ENCODE results near the gene HPS4. TPM values are rescaled to one million over a fixed set of nuclear protein-coding genes. Genes with fewer than 3 reads are reported as not detected.
"Not testable (repeated sequence)": the region's sequence is repeated elsewhere in the genome, so short reads cannot be mapped to it uniquely, and the experiment has no call there.

HPS4 gene
- polyA plus RNA-seq, 5 donors: 24.4 to 38.5 (median 36.4) TPM

DNA sequence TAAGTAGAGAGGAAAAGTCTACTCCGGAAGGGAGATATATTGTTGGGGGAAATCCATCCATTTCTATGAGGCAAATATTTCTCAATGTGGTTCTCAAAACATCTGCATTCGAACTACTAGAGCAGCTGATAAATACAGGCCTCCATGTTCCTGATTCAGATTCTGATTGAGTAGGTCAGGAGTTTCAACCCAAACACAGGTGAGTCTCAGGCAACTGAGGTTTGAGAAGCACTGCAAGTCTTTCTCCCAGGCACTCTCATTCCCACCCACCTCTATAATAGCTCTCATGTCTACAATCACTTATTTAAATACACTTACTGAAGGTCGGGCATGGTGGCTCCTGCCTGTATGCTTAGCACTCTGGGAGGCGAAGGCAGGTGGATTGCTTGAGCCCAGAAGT lies 69.2 kb downstream of the HPS4 start:
- DNase-seq: no peak

DNA sequence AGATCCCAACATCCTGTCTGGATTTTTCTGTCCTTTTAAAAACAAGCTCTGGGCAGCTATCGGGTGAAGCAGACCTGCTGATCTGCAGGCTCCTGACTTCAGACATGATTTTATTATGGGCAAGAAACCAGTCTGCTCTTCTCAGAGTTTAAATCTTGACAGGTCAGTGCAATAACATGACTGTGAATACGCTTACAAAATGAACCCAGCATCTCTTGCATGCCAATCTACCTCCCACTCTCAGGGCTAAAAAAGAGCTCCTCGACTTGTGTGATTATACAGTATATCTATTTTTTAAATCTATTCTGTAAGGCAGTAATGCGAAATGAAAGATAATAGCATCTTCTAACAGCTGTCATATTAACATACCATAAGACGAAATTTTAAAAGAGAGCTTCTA lies 73.2 kb downstream of the HPS4 start:
- no peak for DNase-seq

DNA sequence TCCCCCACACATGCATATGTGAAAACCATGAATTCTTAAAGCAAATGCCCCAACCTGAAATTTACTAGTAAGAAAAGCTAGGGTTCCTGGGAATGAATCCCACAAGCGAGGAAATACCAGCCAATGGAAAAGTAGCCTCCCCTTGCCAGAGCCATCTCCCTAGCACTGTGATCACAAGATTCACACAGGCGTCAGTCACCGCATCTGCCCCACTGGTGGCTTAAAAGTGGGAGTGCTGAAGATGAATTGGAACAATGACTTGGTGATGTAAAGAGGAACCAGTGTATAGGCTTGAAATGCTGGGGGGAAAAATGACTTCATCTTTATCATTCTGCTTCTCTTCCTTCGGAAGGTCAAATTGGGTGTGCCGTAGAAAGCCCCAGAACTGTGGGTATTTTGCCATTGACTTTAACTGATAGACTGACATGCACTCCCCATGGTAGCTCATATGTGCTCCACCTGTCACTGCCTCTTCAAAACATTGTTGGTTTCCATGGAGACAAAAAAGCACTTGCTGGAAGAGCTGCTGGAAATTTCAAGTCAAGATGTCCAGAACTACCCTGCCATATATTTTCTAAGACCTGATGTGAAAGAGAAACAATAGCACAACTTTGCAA lies 73.8 kb downstream of the HPS4 start:
- DNase-seq: no peak

DNA sequence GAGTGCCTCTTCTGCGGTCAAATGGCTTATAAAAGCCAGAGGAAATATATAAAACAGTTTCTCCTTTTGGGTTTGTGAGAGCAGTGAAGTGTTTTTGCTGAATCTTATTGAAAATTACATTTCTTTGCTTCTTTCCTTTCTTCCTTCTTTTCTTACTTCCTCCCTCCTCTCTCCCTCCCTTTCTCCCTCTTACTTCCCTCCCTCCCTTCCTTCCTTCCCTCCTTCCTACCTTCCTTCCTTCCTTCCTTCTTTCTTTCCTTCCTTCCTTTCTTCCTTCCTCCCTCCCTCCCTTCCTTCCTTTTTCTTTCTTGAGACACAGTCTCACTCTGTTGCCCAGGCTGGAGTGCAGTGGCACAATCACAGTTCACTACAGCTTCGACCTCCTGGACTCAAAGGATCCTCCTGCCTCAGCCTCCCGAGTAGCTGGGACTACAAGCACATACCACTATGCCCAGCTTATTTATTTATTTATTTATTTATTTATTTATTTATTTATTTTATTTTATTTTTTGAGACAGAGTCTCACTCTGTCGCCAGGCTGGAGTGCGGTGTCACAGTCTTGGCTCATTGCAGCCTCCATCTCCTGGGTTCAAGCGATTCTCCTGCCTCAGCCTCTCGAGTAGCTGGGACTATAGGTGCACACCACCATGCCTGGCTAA lies 74.9 kb downstream of the HPS4 start:
- DNase-seq: not testable (repeated sequence)

DNA sequence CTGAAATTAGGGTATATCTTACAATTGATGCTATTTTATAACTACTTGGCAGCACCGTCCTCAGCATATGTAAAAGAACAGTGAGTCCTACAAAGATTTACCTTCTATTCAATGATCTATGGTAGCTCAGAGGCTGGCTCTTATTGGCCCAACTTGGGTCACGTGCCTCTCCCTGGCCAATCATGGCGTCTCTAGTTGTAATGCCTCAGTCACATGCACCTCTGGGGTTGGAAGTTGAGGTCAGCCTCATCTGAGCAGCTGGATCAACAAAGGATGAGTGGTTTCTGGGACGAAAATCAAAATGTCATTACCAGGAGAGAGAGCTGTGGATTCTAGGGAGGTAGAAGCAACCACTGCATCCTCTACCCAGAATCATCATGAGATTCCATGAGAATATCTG lies 77.5 kb downstream of the HPS4 start:
- no peak for DNase-seq

GRCh38 chr22:26404851-26405421 lies 78.6 kb downstream of the HPS4 start:
- no peak for DNase-seq

DNA sequence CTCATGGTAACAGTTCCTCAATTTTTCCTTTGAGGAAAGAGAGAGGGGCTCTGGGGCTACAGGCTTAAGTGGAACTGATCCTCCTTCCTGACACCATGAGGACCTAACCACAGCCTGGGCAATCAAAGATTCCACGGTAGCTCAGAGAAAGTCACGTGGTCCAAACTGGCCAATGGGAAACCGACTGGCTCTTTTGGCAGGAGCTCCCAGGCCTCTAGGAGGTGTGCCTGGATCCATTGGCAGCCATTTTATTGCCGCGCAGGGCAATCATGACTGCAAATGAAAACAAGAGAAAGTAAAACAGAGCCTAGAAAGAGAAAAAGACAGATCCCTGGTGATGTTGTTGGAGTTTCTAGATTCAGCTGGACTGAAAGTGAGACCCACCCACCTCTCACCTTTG lies 81.9 kb downstream of the HPS4 start:
- DNase-seq: no peak

Other genes starting within 250 kb of the HPS4 start
- gene ASPHD2, start 54.5 kb downstream of the HPS4 start, polyA plus RNA-seq (ENCODE audit: insufficient read depth in 1 of 5, insufficient read length in 5 of 5, low replicate concordance in 1 of 5): under 1 TPM; 0.40 to 0.96 (median 0.63) TPM
- 10 to 100 TPM; 23.4 to 35.2 (median 28.4) TPM for gene SRRD, start 94 bp upstream of the HPS4 start, polyA plus RNA-seq (ENCODE audit: insufficient read depth in 1 of 5, insufficient read length in 5 of 5, low replicate concordance in 1 of 5)
- gene TFIP11, start 28.7 kb upstream of the HPS4 start, polyA plus RNA-seq (ENCODE audit: insufficient read depth in 1 of 5, insufficient read length in 5 of 5, low replicate concordance in 1 of 5): 10 to 100 TPM; 32.0 to 38.3 (median 34.6) TPM
- gene TPST2, start 106.3 kb upstream of the HPS4 start, polyA plus RNA-seq (ENCODE audit: insufficient read depth in 1 of 5, insufficient read length in 5 of 5, low replicate concordance in 1 of 5): 10 to 100 TPM; 20.4 to 30.4 (median 30.0) TPM
- 1 to 10 TPM in 2 of 5 donors, under 1 TPM in 3; 0.61 to 1.2 (median 0.99) TPM for gene CRYBB1, start 134.2 kb upstream of the HPS4 start, polyA plus RNA-seq (ENCODE audit: insufficient read depth in 1 of 5, insufficient read length in 5 of 5, low replicate concordance in 1 of 5)
- gene CRYBA4, start 138.2 kb upstream of the HPS4 start, polyA plus RNA-seq (ENCODE audit: insufficient read depth in 1 of 5, insufficient read length in 5 of 5, low replicate concordance in 1 of 5): under 1 TPM in 4 of 5 donors, not detected in 1; 0.32 to 0.91 (median 0.46) TPM
- 1 to 10 TPM; 1.8 to 4.4 (median 2.5) TPM for gene MIAT, start 173.8 kb upstream of the HPS4 start, polyA plus RNA-seq (ENCODE audit: insufficient read depth in 1 of 5, insufficient read length in 5 of 5, low replicate concordance in 1 of 5)

Measured in right lung (tissue), 5 donors.